HG03066 (cell line): ENCODE measurements around the gene STXBP2.

ENCODE experiments used
- ATAC-seq: cut with Tn5 transposase; IDR thresholded peaks from one replicate; pipeline ENCODE4 v1.9.1; 2021; ENCODE audit warnings: low read depth; ENCODE audit not compliant: unreplicated experiment

The STXBP2 gene

DNA sequence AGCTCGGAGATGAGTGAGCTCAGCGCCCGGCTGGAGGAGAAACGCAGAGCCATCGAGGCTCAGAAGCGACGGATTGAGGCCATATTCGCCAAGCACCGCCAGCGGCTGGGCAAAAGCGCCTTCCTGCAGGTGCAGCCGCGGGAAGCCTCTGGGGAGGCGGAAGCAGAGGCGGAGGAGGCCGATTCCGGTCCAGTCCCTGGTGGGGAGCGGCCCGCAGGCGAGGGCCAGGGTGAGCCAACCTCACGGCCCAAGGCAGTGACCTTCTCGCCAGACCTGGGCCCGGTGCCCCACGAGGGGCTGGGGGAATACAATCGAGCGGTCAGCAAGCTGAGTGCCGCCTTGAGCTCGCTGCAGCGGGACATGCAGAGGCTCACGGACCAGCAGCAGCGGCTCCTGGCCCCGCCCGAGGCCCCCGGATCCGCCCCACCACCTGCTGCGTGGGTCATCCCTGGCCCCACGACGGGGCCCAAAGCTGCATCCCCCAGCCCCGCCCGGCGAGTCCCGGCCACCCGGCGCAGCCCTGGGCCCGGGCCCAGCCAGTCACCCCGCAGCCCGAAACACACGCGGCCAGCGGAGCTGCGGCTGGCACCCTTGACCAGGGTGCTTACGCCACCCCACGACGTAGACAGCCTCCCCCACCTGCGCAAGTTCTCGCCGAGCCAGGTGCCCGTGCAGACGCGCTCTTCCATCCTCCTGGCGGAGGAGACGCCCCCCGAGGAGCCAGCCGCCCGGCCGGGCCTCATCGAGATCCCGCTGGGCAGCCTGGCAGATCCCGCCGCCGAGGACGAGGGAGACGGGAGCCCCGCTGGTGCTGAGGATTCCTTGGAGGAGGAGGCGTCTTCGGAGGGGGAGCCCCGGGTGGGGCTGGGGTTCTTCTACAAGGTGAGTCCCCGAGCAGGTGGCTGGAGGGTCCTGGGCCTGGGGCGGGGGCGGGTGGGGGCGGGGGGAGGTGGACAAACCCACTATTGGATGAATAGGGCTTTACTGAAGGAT is 24.3 kb upstream of the STXBP2 start:
- no peak for ATAC-seq

DNA sequence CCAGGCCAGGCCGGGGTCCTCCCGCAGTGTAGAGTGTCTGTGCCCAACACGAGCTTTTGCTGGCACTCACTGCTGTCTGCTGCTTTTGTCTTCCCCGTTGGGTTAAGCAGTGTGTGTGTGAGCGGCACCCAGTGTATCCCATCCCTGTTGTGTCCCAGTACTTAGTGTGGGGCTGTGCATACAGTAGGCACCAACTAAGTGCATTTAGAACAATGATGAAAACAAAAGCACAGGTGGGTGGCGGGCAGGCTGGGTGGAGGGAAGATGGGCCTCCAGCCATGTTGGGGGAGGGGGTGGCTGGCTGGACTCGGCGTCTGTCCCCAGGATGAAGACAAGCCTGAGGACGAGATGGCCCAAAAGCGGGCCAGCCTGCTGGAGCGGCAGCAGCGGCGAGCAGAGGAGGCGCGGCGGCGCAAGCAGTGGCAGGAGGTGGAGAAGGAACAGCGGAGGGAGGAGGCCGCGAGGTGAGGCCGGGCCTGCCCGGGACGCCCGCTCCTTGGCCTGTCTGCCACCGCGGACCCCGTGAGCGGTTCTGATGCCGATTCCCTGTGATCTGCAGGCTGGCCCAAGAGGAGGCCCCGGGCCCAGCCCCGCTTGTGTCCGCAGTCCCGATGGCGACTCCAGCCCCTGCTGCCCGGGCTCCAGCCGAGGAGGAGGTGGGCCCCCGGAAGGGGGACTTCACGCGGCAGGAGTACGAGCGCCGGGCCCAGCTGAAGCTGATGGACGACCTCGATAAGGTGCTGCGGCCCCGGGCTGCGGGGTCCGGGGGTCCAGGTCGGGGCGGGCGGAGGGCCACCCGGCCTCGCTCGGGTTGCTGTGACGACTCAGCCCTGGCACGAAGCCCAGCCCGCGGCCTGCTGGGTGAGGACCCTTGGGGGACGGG is 21.8 kb upstream of the STXBP2 start:
- no peak for ATAC-seq

DNA sequence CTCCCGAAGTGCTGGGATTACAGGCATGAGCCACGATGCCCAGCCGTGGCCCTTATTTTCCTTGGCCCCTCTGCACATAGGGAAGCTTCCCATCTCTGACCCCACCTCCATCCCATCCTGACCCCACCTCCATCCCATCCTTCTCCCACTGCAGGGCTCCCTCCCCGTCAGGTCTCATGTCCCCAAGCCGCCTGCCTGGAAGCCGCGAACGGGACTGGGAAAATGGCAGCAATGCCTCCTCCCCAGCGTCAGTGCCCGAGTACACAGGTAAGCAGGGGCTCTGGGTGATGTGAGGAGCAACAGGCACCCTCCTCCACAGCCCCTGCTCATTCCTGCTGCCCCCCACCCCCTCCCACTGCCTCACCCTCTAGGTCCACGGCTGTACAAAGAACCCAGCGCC is 19.7 kb upstream of the STXBP2 start:
- ATAC-seq: no peak

DNA sequence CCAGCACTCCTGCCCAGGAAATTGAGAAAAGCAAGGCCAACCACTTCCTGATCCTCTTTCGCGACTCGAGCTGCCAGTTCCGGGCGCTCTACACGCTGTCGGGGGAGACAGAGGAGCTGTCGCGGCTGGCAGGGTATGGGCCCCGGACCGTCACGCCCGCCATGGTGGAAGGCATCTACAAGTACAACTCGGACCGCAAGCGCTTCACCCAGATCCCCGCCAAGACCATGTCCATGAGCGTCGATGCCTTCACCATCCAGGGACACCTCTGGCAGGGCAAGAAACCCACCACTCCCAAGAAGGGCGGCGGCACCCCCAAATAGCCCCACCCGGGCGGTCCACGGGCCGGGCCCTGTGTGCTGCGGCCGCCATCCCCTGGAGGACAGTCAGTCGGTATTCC is 19.2 kb upstream of the STXBP2 start:
- ATAC-seq: no peak

DNA sequence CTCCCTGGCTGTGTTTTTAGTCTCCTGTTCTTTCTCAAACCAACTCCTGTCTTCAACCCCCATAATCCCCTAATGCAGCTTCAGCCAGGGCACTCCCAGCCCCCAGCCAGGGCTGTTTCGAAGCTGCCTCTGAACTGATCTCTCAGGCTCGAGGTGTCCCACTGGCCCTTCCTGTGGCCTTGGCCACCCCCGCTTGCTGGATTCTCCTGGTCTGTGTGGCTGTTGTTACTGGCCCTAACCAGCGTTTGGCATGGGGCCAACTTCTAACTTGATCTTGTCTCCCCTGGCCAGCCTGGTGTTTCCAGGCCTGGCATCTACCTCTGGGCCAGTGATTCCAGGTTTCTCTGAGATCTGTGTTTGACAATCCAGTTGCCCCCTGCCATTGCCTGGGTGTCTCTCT is 18.6 kb upstream of the STXBP2 start:
- no peak for ATAC-seq

DNA sequence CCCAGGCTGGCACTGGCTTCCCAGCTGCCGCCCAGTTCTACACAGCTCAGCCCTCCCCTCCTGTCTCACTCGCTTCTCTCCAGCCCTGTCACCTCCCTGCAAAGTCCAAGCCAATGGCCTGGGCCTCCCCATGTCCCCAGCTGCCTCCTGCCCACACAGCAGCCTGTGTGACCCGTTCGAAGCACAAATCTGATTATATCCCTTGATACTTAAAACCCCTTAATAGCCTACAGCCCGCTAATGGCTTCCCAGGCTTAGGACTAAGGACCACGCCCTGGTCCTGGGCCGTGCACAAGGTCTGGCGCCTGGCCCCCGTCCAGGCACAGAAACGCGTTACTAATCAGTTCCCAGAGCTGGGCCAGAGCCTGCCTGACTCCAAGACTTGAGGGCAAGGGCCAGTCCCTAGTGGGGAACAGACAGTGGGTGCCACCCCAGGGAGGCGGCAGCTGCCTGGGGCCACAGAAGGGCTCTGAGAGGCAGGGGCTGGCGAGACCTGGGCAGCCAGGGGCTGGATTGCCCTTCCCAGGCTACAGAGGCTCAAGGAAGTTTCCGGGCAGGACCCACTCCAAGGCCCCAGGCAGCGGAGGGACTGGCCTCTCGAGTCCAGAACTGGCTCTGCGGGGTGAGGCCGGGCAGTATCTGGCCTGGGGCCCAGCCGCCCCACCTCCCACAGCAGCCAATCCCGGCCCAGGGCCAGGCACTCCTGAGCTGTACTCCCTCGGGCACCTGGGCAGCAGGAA is 18.0 kb upstream of the STXBP2 start:
- no peak for ATAC-seq

DNA sequence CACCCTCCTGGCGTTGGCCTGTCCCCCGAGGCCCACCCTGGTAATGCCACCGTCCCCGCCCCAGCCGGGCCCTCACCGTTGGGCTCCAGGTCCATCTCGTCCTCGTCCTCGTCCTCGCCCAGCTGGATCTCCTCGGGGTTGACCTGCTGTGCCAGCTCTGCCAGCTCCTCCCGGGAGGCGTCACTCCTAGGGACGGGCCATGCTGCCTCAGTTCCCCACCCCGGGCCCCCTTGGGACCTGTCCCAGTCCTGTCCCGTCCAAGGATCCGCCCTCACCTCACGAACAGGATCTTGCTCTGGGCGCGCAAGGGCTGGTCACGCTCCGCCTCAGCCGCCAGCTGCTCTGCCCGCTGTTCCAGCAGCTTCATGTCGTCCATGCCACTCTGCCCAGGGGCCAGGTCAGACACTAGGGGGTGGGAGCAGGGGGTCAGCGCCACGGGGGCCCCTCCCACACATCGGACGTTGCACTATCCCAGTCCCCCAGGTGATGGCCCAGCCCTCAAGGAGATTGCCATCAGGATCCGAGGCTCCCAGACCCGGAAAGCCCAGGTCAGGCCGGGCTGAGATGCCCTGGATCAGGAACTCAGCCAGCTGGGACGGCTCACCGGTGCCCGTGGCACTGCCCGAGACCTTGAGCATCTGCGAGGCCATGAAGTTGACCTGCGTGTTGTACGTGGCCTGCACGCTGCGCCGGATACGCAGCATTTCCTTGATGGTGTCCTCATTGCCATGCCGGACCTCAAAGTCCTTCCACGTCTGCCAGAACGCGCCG is 17.1 kb upstream of the STXBP2 start:
- ATAC-seq: no peak

DNA sequence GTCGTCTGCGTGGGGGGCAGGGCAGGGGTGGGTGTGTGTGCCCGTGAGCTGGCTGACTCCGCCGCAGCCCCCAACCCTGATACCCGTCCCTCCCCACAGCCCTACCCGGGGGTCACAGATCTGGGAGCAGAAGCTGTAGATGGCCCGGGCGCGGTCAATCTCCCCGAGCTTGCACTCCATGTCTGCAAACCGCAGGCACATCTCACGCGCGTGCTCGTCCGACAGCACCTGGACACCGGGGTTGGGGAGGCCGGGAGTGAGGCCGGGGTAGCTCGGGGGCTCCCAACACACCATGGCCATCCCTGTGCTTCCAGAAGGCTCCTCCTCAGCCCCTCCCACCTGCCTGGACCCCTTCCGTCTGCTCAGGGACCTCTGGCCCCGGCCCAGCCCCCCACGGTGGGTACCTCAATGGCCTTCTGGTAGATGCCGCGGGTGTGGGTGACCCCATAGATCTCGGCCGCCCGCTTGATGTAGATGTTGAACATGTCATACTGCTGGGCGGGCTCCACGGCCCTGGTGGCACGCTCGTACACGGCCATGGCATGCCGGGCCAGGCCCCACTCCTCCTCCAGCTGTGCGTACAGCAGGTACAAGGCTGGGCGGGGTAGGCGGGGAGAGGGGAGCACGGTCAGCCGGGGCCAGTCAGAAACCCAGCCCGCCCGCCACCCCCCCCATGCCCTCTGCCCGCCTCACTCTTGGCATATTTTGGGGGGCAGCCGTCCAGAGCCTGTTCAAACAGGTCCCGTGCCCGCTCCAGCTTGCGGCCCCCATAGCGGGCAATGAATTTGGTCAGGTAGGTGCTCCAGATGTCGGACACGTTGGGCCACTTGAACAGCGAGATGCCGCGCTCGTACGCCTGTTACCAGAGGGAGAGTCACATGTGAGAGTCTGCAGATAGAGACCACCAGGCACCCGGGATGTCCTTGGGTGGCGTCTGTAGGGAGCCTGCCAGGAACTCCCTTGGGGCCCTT is 16.2 kb upstream of the STXBP2 start:
- no peak for ATAC-seq

DNA sequence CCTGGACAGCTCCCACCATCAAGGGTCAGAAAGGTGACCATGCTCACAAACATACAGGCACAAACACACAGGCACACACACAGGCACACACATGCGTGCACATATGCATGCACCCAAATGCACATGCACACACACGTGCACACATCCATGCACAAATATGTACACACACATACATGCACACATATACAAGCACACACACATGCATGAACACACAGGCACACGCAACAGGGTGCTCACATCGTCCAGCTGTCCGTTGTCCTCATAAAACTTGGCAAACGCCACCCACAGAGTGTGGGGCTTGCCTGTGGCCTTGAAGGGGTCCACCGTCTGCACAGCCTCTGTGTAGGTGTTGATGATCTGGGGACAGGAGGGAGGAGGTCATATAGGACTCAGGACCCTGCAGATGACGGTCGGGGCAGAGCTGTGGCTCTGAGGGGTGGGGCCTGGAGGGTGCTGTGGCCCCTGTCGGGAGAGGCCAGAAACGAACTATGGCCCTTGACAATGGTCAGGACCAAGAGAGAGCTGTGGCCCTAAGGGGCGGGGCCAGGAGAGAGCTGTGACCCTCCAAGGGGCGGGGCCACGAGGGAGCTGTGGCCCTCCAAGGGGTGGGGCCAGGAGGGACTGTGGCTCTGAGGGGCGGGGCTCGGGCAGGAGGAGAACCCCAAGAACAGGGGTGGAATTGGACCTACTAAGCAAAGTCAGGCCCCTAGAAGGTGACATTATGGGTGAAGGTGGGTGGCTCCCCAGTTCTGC is 13.8 kb upstream of the STXBP2 start:
- ATAC-seq: no peak

DNA sequence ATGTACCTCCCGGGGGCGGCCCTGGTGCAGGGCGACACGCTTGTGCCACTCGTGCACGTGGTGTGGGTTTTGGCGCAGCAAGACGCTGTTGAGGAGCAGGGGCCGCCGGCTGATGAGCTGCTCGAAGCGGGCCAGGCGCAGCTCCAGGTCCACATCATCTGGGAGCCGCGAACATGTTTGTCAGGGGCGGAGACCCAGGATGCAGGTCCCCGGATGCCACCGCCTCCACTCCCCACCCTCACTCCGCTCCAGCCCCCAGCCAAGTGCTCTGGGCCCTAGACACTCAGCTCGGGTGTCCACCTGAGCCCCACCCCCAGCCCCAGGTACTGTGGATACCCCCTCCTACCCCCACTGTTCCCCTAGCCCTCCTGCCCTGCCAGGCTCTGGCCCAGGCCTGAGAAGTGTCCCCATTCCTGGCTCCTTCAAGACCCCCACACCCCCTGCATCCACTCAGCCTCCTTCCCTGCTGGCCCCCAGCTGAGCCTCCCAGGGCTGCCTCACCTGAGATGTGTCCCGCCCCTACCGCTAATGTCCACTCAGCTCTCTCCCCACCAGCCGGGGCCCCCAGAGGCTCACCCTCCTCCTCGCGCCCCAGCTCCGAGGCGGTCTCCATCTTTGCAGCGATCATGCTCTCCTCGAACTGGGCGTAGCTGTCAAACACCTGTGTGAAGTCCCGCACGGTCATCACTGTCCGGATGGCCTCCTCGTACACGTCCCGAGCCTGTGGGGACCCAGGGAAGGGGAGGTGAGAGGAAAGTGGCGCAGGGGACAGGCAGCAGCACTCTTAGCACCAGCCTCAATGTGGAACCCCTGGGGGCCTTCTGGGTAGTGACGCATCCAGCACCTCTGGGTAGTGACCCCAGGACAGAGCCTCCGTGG is 12.9 kb upstream of the STXBP2 start:
- ATAC-seq: no peak

DNA sequence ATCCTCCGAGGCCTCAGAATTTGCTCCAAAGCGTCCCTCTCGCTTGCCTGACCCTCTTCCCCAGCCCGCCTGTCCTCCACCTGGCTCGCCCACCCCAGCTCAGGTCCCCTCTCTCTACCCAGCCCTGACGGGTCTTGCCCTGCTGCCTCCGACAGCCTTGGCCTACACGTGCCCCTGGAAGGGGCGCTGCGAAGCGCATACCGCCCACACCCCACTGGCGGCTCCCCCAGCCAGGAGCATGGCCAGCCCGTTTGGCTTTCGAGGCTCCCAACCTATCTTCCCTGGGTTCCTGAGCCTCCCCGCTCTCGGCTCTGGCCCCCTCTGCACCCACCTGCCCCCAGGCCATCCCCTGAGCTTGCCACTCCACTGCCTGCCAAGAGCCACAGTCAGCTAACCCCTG is 12.1 kb upstream of the STXBP2 start:
- ATAC-seq: no peak

DNA sequence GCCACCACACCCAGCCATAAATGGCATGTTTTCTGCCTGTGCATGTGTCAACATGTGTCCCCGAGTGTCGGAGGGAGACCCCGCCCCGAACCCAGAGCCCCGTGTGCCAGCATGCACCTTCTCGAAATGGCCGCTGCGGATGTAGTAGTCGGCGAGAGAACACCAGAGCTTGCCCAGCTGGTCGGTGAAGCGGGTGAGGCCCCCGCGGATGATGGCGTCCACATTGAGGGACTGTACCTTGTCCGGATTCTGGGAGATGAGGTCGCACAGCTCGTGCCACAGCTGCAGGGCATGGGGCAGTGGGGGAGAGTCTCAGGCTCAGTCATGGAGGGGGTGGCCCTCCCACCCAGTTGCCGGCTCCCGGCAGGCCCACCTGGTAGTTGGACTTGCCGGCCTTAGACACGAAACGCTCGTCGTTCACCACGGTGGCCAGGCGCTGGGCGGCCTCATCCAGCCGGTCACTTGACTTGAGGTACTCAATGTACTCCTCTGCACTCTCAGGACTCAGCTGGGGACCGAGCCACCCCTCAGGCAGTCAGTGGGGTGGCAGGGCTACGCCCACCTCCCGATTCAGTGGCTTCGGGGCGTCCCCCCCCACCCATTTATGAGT is 11.0 kb upstream of the STXBP2 start:
- ATAC-seq: no peak

DNA sequence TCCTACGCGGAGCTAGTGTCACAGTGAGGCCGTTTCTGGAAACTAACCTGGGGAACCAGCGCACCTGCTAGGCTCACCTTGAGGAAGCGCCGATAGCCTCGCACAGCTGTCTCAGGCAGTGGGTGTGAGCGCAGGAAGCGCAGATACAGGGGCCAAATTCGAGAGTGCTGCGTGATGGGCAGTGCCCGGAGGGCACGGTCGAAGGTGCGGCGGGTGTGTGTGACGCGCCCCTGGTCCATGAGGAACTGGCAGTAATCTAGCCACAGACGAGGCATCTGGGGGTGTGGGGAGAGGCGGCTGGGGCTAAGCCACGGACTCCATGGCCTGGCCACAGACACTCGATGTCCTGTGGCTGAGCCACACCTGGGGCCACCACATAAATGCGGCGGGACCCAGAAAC is 9.7 kb upstream of the STXBP2 start:
- ATAC-seq: no peak

DNA sequence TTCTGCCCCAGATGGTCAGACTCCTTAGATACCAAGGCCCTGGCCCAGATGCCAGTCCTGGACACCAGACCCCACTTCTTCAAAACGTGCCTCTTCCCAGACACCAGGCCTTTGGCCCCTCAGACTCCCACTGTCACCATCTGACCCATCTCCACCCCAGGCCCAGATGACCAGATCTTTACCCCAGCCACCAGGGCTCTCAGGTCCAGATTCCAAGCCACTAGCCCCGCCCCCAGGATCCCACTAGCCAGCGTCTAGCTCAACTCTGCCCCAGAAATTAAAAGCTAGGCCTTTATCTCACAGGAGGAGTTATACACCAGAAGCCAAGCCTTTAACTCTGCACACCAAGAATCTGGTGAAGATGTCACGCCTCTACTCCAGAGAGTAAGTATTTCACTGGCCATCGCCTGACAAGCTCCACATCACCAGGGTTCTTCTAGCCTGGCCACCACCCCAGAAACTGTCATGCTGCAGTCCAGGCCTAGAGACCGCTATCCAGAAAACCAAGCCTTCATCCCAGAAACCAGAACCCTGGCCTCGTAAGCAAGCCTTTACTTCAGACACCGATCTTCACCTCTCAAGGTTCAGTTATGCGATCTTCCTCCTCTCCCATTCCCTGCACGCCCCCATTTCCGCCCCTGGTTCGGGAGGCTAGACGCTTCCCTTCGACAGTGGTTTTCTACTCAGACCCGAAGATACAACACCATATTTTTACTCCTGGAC is 8.2 kb upstream of the STXBP2 start:
- no peak for ATAC-seq

DNA sequence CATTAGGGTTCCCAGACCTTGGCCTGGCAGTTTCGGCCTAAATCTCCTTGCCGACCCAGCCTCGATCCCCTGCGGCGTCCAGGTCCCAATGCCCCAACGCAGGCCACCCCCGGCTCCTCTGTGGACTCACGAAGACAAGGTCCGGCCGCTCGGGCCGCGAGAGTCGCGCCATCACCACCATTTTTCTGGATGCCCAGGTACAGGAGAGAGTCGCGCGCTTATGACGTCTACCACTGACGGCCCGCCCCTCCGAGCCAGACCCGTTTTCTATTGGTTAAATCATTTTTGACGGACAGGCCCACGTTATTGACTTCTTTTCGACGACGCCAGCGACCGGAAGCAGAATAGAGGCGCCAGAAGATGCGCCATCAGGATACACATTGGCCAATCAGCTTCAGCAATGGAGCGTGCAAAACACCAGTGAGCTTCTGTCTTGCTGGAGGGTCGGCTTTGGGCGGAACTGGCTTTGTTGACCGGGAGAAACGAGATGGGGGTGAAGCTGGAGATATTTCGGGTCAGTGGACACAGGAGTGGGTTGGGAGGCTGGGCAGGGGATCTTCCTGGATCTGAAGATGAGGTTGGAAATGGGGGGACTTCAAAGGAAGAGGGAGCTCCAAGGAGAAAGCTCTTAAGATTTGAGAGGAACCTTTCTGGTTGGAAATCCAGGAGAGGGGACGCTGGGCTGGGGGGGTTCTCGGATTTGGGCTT is 7.4 kb upstream of the STXBP2 start, which contains the start of the genes PET100 and XAB2:
PET100 (plus strand) TSS at position 447 of the 708 bp plus-strand sequence; CDS start at position 488, 41 bp downstream.
XAB2 (minus strand) TSS at position 199 of the 708 bp plus-strand sequence; CDS start at position 181, 18 bp downstream.
- peak; percentile 83 for ATAC-seq
